Testis (tissue), 2 donors: ENCODE measurements around the gene TJP1.

Source experiments
- POLR2A ChIP-seq: fragments of 450-650 bp; IDR thresholded peaks from one replicate; pipeline ENCODE4 v1.6.1; 2017; ENCODE audit warnings: antibody characterized with exemption, mild to moderate bottlenecking, moderate library complexity
- TF ChIP-seq, protein P1 (sequence below), 3 experiments: fragments of 450-650 bp in 2 of 3; fragments of 200-600 bp in 1 of 3; sonication (generic) in 1 of 3; IDR thresholded peaks; one replicate each; pipeline ENCODE4 v1.5.1; 2016 to 2019; ENCODE audit warnings: antibody characterized with exemption in 3 of 3, mild to moderate bottlenecking in 2 of 3, moderate library complexity in 1 of 3

GRCh38 chr15:29840054-29840453 is 17.8 kb upstream of the TJP1 start:
- TF ChIP-seq, protein P1, sequence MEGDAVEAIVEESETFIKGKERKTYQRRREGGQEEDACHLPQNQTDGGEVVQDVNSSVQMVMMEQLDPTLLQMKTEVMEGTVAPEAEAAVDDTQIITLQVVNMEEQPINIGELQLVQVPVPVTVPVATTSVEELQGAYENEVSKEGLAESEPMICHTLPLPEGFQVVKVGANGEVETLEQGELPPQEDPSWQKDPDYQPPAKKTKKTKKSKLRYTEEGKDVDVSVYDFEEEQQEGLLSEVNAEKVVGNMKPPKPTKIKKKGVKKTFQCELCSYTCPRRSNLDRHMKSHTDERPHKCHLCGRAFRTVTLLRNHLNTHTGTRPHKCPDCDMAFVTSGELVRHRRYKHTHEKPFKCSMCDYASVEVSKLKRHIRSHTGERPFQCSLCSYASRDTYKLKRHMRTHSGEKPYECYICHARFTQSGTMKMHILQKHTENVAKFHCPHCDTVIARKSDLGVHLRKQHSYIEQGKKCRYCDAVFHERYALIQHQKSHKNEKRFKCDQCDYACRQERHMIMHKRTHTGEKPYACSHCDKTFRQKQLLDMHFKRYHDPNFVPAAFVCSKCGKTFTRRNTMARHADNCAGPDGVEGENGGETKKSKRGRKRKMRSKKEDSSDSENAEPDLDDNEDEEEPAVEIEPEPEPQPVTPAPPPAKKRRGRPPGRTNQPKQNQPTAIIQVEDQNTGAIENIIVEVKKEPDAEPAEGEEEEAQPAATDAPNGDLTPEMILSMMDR (IDR thresholded peaks at IDR 0.05): no peak
- TF ChIP-seq POLR2A: no peak
